Activated CD8-positive, alpha-beta memory T cell treated with anti-CD3 and anti-CD28 coated beads, Interleukin-2, amount 50 U/mL, for 4 hours (primary cell): Measurements from ENCODE around the gene AASS.
A peak's percentile ranks its signal among the peaks of the same experiment; 100 is the strongest.

Experiments
- DNase-seq: peaks from one replicate; pipeline ENCODE4 v3.0.0-alpha.2; 2020

Gene AASS

GRCh38 chr7:122103064-122103463 lies 41.0 kb downstream of the AASS start:
- no peak for DNase-seq

GRCh38 chr7:122100021-122100420 lies 44.0 kb downstream of the AASS start:
- no peak for DNase-seq

GRCh38 chr7:122095642-122096041 lies 48.4 kb downstream of the AASS start:
- DNase-seq: no peak

DNA sequence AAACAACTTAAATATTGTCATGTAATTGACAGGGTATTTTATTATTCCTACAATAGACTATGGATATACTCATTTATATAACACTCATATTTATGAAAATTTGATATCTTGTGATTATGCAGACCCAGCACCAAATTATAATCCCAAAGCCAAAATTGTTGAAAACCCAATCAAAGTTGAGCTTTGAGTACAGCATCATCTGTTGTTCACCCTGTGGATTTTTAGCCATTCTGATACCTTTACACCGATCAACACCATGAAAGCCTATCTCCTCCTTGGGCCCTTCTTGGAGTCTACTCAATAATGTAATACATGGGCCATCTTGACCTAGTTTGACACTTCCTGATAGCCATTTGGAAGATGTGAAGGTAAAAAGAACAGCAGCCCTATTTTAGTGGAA lies 49.5 kb downstream of the AASS start:
- DNase-seq: no peak

GRCh38 chr7:122092964-122093797 lies 50.9 kb downstream of the AASS start:
- DNase-seq: peak; percentile 39

- DNase-seq: no peak
These were observed 61.4 kb downstream of the AASS start for GRCh38 chr7:122082670-122083069.

- no peak for DNase-seq
These were observed 61.9 kb downstream of the AASS start for GRCh38 chr7:122082160-122082559.

DNA sequence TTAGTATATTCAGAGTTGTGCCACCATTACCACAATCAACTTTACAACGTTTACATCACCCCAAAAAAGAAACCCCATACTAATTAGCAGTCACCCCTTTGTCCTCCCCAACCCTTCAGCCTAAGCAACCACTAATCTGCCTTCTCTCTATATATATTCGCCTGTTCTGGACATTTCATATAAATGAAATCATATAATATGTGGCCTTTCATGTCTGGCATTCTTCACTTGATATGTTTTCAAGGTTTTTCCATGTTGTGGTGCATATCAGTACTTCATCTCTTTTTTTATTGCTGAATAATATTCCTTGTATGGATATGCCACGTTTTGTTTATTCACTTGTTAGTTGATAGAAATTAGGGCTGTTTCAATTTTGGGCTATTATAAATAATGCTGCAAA lies 70.4 kb downstream of the AASS start:
- DNase-seq: no peak

- no peak for DNase-seq
These were observed 71.0 kb downstream of the AASS start for GRCh38 chr7:122072924-122073599.

- no peak for DNase-seq
These were observed 71.8 kb downstream of the AASS start for GRCh38 chr7:122072272-122072671.

- no peak for DNase-seq
These were observed 73.2 kb downstream of the AASS start for GRCh38 chr7:122070834-122071233.

GRCh38 chr7:122070062-122070461 lies 74.0 kb downstream of the AASS start:
- DNase-seq: no peak

DNA sequence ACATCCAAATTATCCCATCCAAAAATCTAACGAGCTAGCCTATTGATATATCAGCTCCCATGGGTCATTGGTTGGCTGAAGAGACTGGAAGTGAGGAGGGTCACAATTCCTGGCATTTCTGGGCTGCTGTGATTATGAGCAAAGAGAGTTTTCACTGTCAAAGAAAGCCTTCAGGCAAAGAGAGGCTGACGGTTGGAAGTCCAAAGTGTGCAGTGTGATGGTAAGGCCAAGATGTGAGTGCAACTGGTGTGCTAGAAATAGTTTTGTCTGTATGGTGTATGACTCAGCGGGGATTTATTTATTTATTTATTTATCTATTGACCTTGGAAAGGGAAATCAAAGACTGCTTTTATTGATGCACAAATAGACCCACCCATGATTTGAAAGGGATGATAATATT lies 75.0 kb downstream of the AASS start:
- DNase-seq: no peak

GRCh38 chr7:122068046-122068445 lies 76.0 kb downstream of the AASS start:
- no peak for DNase-seq

DNA sequence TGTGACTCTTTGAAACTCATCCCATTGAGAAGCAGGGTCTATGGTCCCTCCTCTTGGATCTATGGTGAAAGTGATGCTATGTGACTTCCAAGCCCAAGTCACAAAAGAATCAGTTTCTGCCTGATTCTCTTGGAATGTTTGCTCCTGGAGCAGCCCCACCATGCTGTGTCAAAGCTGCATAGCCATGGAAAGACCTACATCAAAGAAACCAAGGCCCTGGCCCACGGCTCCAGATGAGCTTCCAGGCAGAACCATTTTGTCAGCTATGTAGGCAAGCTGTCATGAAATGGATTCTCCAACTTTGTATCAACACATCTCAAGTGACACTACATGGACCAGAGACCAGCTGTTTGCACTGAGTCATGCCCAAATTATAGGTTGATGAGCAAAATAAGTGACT lies 77.0 kb downstream of the AASS start:
- DNase-seq: no peak

GRCh38 chr7:122064971-122065370 lies 79.1 kb downstream of the AASS start:
- no peak for DNase-seq

DNA sequence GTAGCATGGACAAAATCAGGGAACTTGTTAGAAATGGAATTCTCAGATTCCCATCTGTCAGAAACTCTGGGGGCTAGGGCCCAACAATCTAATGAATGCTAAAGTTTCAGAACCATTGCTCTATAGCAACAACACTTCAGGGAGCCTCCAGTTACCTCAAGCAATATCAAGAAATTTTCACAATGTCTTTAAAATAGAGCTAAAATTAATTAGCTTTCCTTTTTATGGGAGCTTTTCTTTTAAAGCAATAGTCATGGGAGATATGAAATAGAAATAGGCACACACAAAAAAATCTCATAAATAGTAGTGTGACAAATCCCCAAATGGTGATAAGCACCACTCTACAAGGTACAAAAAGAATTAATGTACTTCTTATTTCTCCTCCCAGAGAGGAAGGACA lies 80.9 kb downstream of the AASS start:
- DNase-seq: no peak

GRCh38 chr7:122059542-122059941 lies 84.5 kb downstream of the AASS start:
- DNase-seq: no peak

- no peak for DNase-seq
These were observed 87.1 kb downstream of the AASS start for GRCh38 chr7:122056977-122057376.

GRCh38 chr7:122055073-122055472 lies 89.0 kb downstream of the AASS start:
- no peak for DNase-seq

- DNase-seq: no peak
These were observed 89.7 kb downstream of the AASS start for GRCh38 chr7:122054393-122054792.

- DNase-seq: no peak
These were observed 97.6 kb downstream of the AASS start for GRCh38 chr7:122046402-122046801.

DNA sequence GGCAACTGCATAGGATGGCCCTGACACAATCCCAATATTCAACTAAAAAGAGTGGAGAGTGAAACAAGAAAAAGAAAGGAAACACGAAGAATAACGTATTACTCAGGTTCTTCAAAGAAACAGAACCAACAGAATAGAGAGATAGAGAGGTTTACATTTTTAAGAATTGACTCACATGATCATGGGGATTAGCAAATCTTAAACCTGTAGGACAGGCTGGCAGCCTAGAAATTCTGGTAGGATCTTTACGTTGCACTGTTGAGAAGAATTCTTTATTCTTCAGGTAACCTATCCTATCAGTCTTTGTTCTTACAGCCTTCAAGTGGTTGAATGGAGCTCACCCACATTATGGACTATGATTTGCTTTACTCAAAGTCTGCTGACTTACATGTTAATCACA lies 103.9 kb downstream of the AASS start:
- DNase-seq: no peak

DNA sequence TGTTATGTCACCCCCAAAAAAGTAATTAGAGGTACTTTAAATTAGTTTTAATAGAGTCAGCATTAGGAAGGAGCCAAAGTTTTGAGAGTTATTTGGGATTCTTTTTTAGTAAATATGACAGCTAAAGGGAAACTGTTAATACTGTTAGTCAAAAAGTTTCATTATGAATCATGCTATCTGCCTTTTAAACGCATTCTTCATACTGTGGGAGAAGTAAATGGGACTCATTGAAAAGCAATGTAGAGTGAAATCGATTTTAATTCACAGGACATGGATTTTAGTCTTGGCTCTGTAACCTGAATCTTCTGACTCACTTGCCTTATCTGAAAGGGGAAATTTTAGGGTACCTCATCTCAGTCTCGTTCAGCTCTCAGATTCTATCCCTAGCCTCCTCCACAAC lies 105.1 kb downstream of the AASS start:
- DNase-seq: no peak

DNA sequence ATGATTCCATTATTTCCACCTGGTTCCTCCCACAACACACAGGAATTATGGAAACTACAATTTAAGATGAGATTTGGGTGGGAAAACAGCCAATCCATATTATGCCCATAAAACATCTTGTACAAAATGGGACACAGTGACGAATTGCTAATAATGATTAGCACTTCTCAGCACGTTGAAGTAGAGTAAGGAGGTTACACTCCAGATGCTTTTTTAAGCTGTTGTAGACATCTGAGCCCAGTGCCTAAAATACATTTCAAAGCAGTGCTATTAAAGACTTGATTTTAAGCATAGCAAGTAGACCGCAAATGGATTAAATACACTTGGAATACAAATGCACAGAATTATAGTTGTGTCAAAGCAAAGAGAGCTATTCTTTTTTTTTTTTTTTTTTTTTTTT lies 105.9 kb downstream of the AASS start:
- DNase-seq: no peak
